ENCODE data around the gene YIF1B. TPM values are rescaled to one million over a fixed set of nuclear protein-coding genes. Genes with fewer than 3 reads are reported as not detected.

Gene YIF1B
- total and polyA plus RNA-seq, 2 of the 4 experiments (the other 2 are of a cell fraction) = 72.2 to 165 TPM

- dilution Hi-C loops (cut with HindIII; ENCODE audit: low sequenced_read_pairs, unreplicated experiment) = no loop called here
- Histone ChIP-seq H3K14ac (replicated peaks; ENCODE audit: low read depth, low read length) (no peak overlapping the region), H3K79me1 (ENCODE audit: low read depth in 1 of 2, low read length in 2 of 2) (peaks cover 7 to 30% of the 10 kb centered on the region in 2 experiments), H4K5ac (ENCODE audit: low read depth, low read length) (no peak overlapping the region), H3K9ac (ENCODE audit: low read depth, low read length) (no peak overlapping the region), H2BK20ac (ENCODE audit: low read depth, low read length) (no peak overlapping the region), H4K8ac (ENCODE audit: low read depth in 2 of 2, low read length in 2 of 2) (no peak overlapping the region), H3K4me3 (ENCODE audit: insufficient read depth, low read depth, low read length) (no peak overlapping the region), H3K9me3 (ENCODE audit: control insufficient read depth, insufficient read depth, low read length) (no peaks in the 10 kb centered on the region), H2BK120ac (ENCODE audit: low read depth, low read length) (no peak overlapping the region), H2BK15ac (ENCODE audit: low read depth, low read length) (no peak overlapping the region), H3K27ac (ENCODE audit: insufficient read depth, low read length) (no peak overlapping the region), H3K4me1 (ENCODE audit: control insufficient read depth, insufficient read depth, low read length) (0 out of 2 replicates have a peak, but pooled peaks cover 2% of the 10 kb centered on the region), H2AFZ (replicated peaks; ENCODE audit: low read length, poor library complexity) (no peak overlapping the region), H3K4me2 (ENCODE audit: low read depth, low read length) (no peak overlapping the region), H4K20me1 (ENCODE audit: insufficient read depth, low read length) (peaks cover 4% of the 10 kb centered on the region; the same call in 1 of the 2 replicates), H2BK5ac (ENCODE audit: low read depth, low read length, poor library complexity, severe bottlenecking) (no peak overlapping the region), H3K36me3 (ENCODE audit: control insufficient read depth, insufficient read depth, low read length) (peaks cover 30% of the 10 kb centered on the region), H3K4ac (ENCODE audit: low read depth, low read length) (no peak overlapping the region), H3K18ac (ENCODE audit: low read depth, low read length) (no peak overlapping the region), H3K9me1 (ENCODE audit: insufficient read depth, low read length) (no peaks in the 10 kb centered on the region), H3K56ac (ENCODE audit: extremely low read depth, insufficient read depth, low read length) (no peak overlapping the region), H2AK9ac (replicated peaks; ENCODE audit: low read depth, low read length, poor library complexity) (no peak overlapping the region), H2AK5ac (ENCODE audit: low read depth, low read length) (no peak overlapping the region), H3K27me3 (ENCODE audit: control insufficient read depth, insufficient read depth, low read length) (no peaks in the 10 kb centered on the region), H3K23ac (ENCODE audit: low read depth, low read length) (no peak overlapping the region), H4K91ac (ENCODE audit: insufficient read depth, low read depth, low read length) (no peak overlapping the region)
- BruUV-seq (replicated peaks) = no TSS peak
- 94% methylated on average over 9 of the region's 12 CpGs; no CpG with 5 or more reads in 1 of the 2 experiments for WGBS, 2 experiments (ENCODE audit: extremely low coverage in 2 of 2, insufficient read length in 1 of 2)
- ATAC-seq (ENCODE audit: low read depth) (no peak), DNase-seq (no peak)
- ChIA-PET POLR2A (ENCODE audit: unreplicated experiment) (no interaction called here), CTCF (no interaction called here)
- in situ Hi-C loops (cut with MboI; ENCODE audit: low sequenced_read_pairs) = no loop called here
- intact Hi-C loops (cut with micrococcal nuclease) = no loop called here
- TF ChIP-seq SMC3 (IDR thresholded peaks at IDR 0.05; ENCODE audit: low read depth, low read length) (no peak), CEBPB (IDR thresholded peaks at IDR 0.05; ENCODE audit: low read depth, low read length) (peak; percentile 51; the same call in 1 of the 2 replicates)
These were observed 7.6 kb downstream of the YIF1B start for GRCh38 chr19:38308006-38308766.
